Activated T-cell treated with anti-CD3 and anti-CD28 coated beads for 4 hours (primary cell): ENCODE data around the gene EXOC4.
"Not testable (repeated sequence)": the region's sequence is repeated elsewhere in the genome, so short reads cannot be mapped to it uniquely, and the experiment has no call there.

ENCODE experiments used
- DNase-seq: peaks from one replicate; pipeline ENCODE4 v3.0.0-alpha.2; 2020

Gene EXOC4

GRCh38 chr7:133853706-133854276 lies 600.9 kb downstream of the EXOC4 start:
- no peak for DNase-seq

GRCh38 chr7:133854739-133855138 lies 601.9 kb downstream of the EXOC4 start:
- DNase-seq: no peak

GRCh38 chr7:133857376-133858119 lies 604.7 kb downstream of the EXOC4 start:
- DNase-seq: no peak

GRCh38 chr7:133858311-133858710 lies 605.4 kb downstream of the EXOC4 start:
- DNase-seq: no peak

- DNase-seq: no peak
These were observed 606.4 kb downstream of the EXOC4 start for GRCh38 chr7:133859231-133859630.

GRCh38 chr7:133859871-133860450 lies 607.1 kb downstream of the EXOC4 start:
- DNase-seq: no peak

GRCh38 chr7:133860628-133861335 lies 607.9 kb downstream of the EXOC4 start:
- no peak for DNase-seq

- no peak for DNase-seq
These were observed 609.0 kb downstream of the EXOC4 start for GRCh38 chr7:133861876-133862275.

GRCh38 chr7:133863362-133864061 lies 610.6 kb downstream of the EXOC4 start:
- DNase-seq: no peak

GRCh38 chr7:133869556-133869955 lies 616.7 kb downstream of the EXOC4 start:
- no peak for DNase-seq

- DNase-seq: no peak
These were observed 618.9 kb downstream of the EXOC4 start for GRCh38 chr7:133871757-133872156.

- no peak for DNase-seq
These were observed 620.3 kb downstream of the EXOC4 start for GRCh38 chr7:133873187-133873586.

GRCh38 chr7:133873631-133874030 lies 620.8 kb downstream of the EXOC4 start:
- no peak for DNase-seq

- no peak for DNase-seq
These were observed 630.7 kb downstream of the EXOC4 start for GRCh38 chr7:133883591-133883990.

- no peak for DNase-seq
These were observed 632.3 kb downstream of the EXOC4 start for GRCh38 chr7:133885213-133885612.

GRCh38 chr7:133886086-133886485 lies 633.2 kb downstream of the EXOC4 start:
- DNase-seq: no peak

- DNase-seq: no peak
These were observed 633.9 kb downstream of the EXOC4 start for GRCh38 chr7:133886797-133887196.

GRCh38 chr7:133887459-133887858 lies 634.6 kb downstream of the EXOC4 start:
- DNase-seq: no peak

- DNase-seq: no peak
These were observed 635.4 kb downstream of the EXOC4 start for GRCh38 chr7:133888061-133888930.

GRCh38 chr7:133904776-133905175 lies 651.9 kb downstream of the EXOC4 start:
- DNase-seq: no peak

- not testable (repeated sequence) for DNase-seq
These were observed 653.7 kb downstream of the EXOC4 start for GRCh38 chr7:133906553-133906952.

GRCh38 chr7:133910761-133911160 lies 657.9 kb downstream of the EXOC4 start:
- DNase-seq: no peak
